Mucosa of descending colon (tissue), 3 donors: ENCODE results near the gene OSGEPL1. TPM values are rescaled to one million over a fixed set of nuclear protein-coding genes. Genes with fewer than 3 reads are reported as not detected.
"Not testable (repeated sequence)": the region's sequence is repeated elsewhere in the genome, so short reads cannot be mapped to it uniquely, and the experiment has no call there.

ENCODE experiments used
- ATAC-seq: fragments of 200-7000 bp; cut with Tn5 transposase; one replicate; pipeline ENCODE4 v1.9.1; 2020; ENCODE audit warnings: mild to moderate bottlenecking, moderate library complexity
- DNase-seq, 3 donors: peaks; one replicate each; pipeline ENCODE4 v3.0.0-alpha.2; 2020
- H3K36me3 ChIP-seq: fragments of 200-600 bp; one replicate; pipeline ENCODE4 v1.8.0; 2021; ENCODE audit warnings: low read depth, mild to moderate bottlenecking
- H3K4me1 ChIP-seq: fragments of 200-600 bp; one replicate; pipeline ENCODE4 v1.8.0; 2021; ENCODE audit warnings: low read depth, mild to moderate bottlenecking
- H3K4me3 ChIP-seq: fragments of 200-600 bp; one replicate; pipeline ENCODE4 v1.8.0; 2021; ENCODE audit warnings: mild to moderate bottlenecking
- H3K9me3 ChIP-seq: fragments of 200-600 bp; one replicate; pipeline ENCODE4 v1.8.0; 2021; ENCODE audit warnings: mild to moderate bottlenecking
- CTCF ChIP-seq: fragments of 200-600 bp; IDR thresholded peaks from one replicate; pipeline ENCODE4 v1.8.0; 2022; ENCODE audit warnings: antibody characterized with exemption, mild to moderate bottlenecking
- intact Hi-C, 2 donors: fragments of 100-400 bp; cut with DNase I in 1 of 2; cut with micrococcal nuclease in 1 of 2; formaldehyde crosslinking; loops; one replicate each; pipeline versions ENCODE4 v1.11.0 to v1.11.1; 2022; cut with DNase I, micrococcal nuclease
- total RNA-seq, 3 donors: library from RNA; stranded (reverse); fragmentation: NEBNext Ultra II Directional in 2 of 3; extraction: Animal tissue kit (Norgen Biotek cat#: 25700) in 2 of 3; gene quantifications; one replicate each; pipeline versions ENCODE4 v1.2.1 to v1.2.4, GENCODE V29; 2021 to 2023
- donor health status: DM: no; HTN: no; CAD: no; lungs with moderate emphysema.
- donor health status: DM: no; HTN: no; CAD: no.
- donor health status: DM: no; HTN: yes; CAD: no.

Gene OSGEPL1
- total RNA-seq, 3 donors from 2014 or later, result 3.9 to 5.1 (median 4.3) TPM

GRCh38 chr2:189762229-189762550 is 402 bp downstream of the OSGEPL1 start:
- intact Hi-C loops, result loop anchor here in 1 of 2 donors (10.0 kb wide), 1 partner anchor 97 kb away; the partner anchor contains the start of gene ASNSD1
- Histone ChIP-seq H3K9me3 (no peaks in the 10 kb centered on the region), H3K4me3 (peak overlapping the region; percentile 46), H3K36me3 (no peaks in the 10 kb centered on the region), H3K4me1 (peaks cover 4% of the 10 kb centered on the region)
- no peak for TF ChIP-seq CTCF
- DNase-seq (no peak), ATAC-seq (no peak)

GRCh38 chr2:189760154-189760553 is 2.4 kb downstream of the OSGEPL1 start:
- not testable (repeated sequence) for H3K4me1 ChIP-seq, ATAC-seq, H3K4me3 ChIP-seq, DNase-seq, H3K36me3 ChIP-seq, H3K9me3 ChIP-seq
- intact Hi-C loops, result loop anchor here in 1 of 2 donors (10.0 kb wide), 1 partner anchor 95 kb away; the partner anchor contains the start of gene ASNSD1

DNA sequence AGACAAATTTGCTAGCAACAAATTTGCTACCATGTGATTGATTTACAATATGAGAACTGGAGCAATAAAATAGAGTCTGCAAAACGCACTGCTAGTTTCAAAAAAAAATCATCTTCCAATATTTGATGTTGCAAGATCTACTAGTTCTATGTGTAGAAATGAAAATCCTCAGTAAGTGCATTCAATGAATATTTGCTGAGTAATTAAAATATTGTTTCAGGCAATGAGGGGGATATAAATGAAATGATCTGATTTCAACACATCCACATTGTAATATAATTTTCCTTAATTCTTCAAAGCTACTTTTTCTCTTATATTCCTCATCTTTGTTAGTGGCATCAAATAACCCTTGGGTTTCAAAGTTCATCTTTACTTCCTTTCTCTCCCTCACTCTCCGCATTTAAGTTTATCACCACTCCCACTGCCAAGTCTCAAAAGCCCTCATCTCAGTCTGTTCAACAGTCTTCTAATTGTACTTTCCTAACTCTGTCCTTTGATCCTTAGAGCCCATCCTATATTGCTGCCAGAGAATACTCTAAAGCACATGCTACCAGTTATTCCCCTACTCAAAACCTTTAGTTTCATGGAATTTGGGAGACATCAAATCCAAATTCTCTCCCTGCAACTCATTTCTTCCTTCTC is 6.2 kb downstream of the OSGEPL1 start:
- DNase-seq, result no peak
- peaks cover 6% of the 10 kb centered on the region for H3K4me1 ChIP-seq
- TF ChIP-seq CTCF, result no peak
- ATAC-seq, result no peak
- intact Hi-C loops, result no loop called here
- H3K36me3 ChIP-seq, result no peaks in the 10 kb centered on the region
- no peak overlapping the region for H3K4me3 ChIP-seq
- H3K9me3 ChIP-seq, result no peaks in the 10 kb centered on the region

- intact Hi-C loops, result no loop called here
- no peaks in the 10 kb centered on the region for H3K36me3 ChIP-seq
- peak; percentile 71 for ATAC-seq
- peak in 1 of 3 donors; percentile 68 for DNase-seq
- no peak overlapping the region for H3K4me3 ChIP-seq
- H3K4me1 ChIP-seq, result no peaks in the 10 kb centered on the region
- no peaks in the 10 kb centered on the region for H3K9me3 ChIP-seq
- TF ChIP-seq CTCF, result peak; percentile 45
Observed at GRCh38 chr2:189751080-189751658, 11.4 kb downstream of the OSGEPL1 start.

DNA sequence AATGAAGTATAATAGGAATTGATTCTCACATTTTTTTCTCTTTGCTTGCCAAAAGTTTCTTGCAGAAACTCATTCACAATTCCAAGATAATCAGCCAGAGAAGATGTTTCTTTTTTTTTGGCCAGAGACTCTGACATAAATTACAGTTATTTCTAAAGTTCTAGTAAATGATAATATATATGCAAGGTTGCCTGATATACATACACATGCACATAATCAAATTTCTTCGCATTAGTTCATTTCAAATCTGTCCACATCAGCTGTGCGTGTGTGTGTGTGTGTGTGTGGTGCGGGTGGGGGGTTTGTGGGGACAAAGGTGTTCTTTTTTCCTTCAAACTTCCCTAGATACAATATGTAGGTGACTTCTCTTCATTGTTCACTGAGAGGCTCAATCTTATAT is 33.2 kb downstream of the OSGEPL1 start:
- TF ChIP-seq CTCF, result no peak
- no peak for DNase-seq
- no peaks in the 10 kb centered on the region for H3K36me3 ChIP-seq
- intact Hi-C loops, result no loop called here
- no peak overlapping the region for H3K4me3 ChIP-seq
- H3K9me3 ChIP-seq, result no peaks in the 10 kb centered on the region
- no peak for ATAC-seq
- no peaks in the 10 kb centered on the region for H3K4me1 ChIP-seq

GRCh38 chr2:189726849-189727248 is 35.7 kb downstream of the OSGEPL1 start:
- H3K36me3 ChIP-seq, result no peaks in the 10 kb centered on the region
- no peaks in the 10 kb centered on the region for H3K9me3 ChIP-seq
- ATAC-seq (no peak), DNase-seq (no peak)
- no peaks in the 10 kb centered on the region for H3K4me1 ChIP-seq
- no peak overlapping the region for H3K4me3 ChIP-seq
- TF ChIP-seq CTCF, result no peak
- intact Hi-C loops, result no loop called here
